Subcutaneous adipose tissue (tissue), 4 donors: ENCODE measurements around the gene SPATA17. TPM values are rescaled to one million over a fixed set of nuclear protein-coding genes. Genes with fewer than 3 reads are reported as not detected.

Source experiments
- CTCF ChIP-seq: fragments of 450-650 bp; IDR thresholded peaks from one replicate; pipeline ENCODE4 v1.5.1; 2016; ENCODE audit warnings: low read depth, mild to moderate bottlenecking, control low read depth, antibody characterized with exemption, moderate library complexity
- small RNA-seq: library from RNA; depleted of rRNA; stranded (forward); fragments of <200 nt; gene quantifications from one replicate; pipeline ENCODE3, GENCODE V24; 2016
- total RNA-seq, 4 donors: library from RNA; depleted of rRNA; stranded (reverse); fragments of >200 nt; gene quantifications; one replicate each; pipeline ENCODE4 v1.1.0, GENCODE V29; 2016

The SPATA17 gene
- total RNA-seq, 4 donors from 2014 or later = 1.5 TPM; not detected in 3

DNA sequence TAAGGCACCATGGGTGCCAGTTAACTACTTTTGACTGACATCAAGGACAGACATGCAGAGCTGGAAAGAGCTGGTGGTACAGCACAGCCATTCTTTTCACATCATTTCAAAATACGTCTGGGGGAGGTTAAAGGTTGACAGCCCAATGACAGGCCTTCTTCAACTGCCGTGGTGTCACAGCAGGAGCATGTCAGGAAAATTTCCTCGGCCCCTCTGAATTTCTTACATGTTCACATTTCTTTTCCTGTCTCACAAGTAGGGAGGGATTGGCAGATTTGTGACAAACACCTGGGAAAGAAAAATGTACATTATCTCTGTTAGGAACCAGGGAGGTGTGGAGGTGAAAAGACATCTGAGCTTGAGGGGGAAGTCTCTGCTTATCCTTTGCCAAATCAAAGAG, 279.1 kb downstream of the SPATA17 start:
- TF ChIP-seq CTCF = no peak

DNA sequence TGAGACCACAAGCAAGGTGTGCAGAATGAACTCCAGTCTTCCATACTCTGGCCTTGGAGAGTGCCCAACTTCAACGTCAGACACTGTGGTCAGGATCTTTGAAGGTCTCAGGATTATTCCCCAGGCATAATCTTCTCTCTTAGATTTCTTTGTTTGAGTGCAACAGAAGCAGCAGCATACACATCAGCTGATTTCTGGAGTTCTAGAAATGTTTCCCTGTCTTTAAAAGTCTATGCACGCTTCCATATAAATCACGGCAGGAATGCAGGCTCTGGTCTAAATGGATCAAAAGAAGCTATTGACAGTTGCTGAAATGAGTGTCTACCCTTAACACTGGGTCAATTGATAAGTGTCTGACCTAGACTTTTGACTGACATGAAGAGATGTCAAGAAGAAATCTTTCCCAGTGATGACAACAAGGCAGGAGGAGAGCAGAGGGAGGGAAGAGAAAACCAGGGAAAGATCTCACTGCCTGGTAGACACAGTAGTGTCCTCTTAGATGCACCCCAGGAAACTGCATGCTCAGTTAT, 279.7 kb downstream of the SPATA17 start:
- no peak for TF ChIP-seq CTCF

GRCh38 chr1:217911908-217912307, 280.8 kb downstream of the SPATA17 start:
- TF ChIP-seq CTCF = no peak

DNA sequence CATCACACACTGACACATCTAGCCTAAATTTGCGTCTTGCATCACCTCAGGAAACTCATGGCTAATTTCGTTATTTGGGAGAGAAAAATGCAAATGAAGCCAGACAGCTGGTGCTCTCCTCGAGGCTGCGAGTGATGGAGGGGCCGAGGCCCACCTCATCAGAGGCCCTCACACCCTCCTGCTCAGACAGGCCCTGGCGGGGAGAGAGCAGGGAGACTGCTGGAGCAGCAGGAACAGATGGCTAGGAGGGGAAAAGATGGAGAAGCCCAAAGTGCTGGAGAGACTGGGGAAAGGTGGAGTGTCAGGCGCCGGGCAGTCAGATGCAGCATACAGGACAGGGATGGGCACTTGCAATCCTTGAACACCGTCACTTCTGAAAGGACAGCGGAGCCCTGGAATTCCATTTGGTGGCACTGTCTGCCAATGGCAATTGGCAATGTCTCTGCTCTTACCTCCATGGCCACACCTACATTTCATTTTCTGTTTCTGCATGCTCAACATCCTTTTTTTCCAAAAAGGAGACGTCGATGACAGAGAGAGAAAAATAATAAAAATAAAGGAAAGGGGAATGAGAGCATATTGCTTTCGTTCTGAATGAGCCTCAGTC, 286.2 kb downstream of the SPATA17 start:
- no peak for TF ChIP-seq CTCF

- no peak for TF ChIP-seq CTCF
Observed at GRCh38 chr1:217919683-217920388, 288.7 kb downstream of the SPATA17 start.

Small RNA genes lying within 50 kb of the gene (small RNA-seq; reads per million reads assigned to genes)
- gene UBBP2 = not detected

Other genes with a start within 250 kb of the SPATA17 start
- gene GPATCH2, start 254 bp upstream of the SPATA17 start, total RNA-seq = 10 to 100 TPM; 14.1 to 15.5 (median 15.3) TPM